Measurements from ENCODE around the gene APOBEC3A. TPM values are rescaled to one million over a fixed set of nuclear protein-coding genes. Genes with fewer than 3 reads are reported as not detected.

APOBEC3A gene
- total RNA-seq, 1 donor from 2014 or later, result 1.0 TPM

GRCh38 chr22:39010946-39011345, 53.5 kb downstream of the APOBEC3A start:
- Histone ChIP-seq H3K36me3 (ENCODE audit: control insufficient read depth, insufficient read depth, low read length) (no peaks in the 10 kb centered on the region), H3K27me3 (ENCODE audit: control insufficient read depth, insufficient read depth, low read length) (no peaks in the 10 kb centered on the region), H3K4me3 (ENCODE audit: low read depth, low read length) (no peak overlapping the region)
- TF ChIP-seq CTCF (IDR thresholded peaks at IDR 0.05; ENCODE audit: insufficient read depth, low read length, poor library complexity, severe bottlenecking), result no peak
- no peak for DNase-seq (ENCODE audit: low read depth)

Other genes with a start within 250 kb of the APOBEC3A start
- 84.5 and 105 TPM in 2 replicates for gene SUN2, start 201.6 kb upstream of the APOBEC3A start, total RNA-seq
- gene DNAL4, start 163.5 kb upstream of the APOBEC3A start, total RNA-seq, result 30.3 and 46.9 TPM in 2 replicates
- gene NPTXR, start 113.6 kb upstream of the APOBEC3A start, total RNA-seq, result 2.4 and 5.4 TPM in 2 replicates
- gene CBX6, start 85.4 kb upstream of the APOBEC3A start, total RNA-seq, result 54.5 and 60.3 TPM in 2 replicates
- gene APOBEC3B, start 24.7 kb downstream of the APOBEC3A start, total RNA-seq, result 15.2 and 21.1 TPM in 2 replicates
- 8.9 and 10.2 TPM in 2 replicates for gene APOBEC3C, start 56.6 kb downstream of the APOBEC3A start, total RNA-seq
- gene APOBEC3D, start 63.5 kb downstream of the APOBEC3A start, total RNA-seq, result 0.84 TPM in 1 of 2 replicates, not detected in the other
- 7.5 and 8.7 TPM in 2 replicates for gene APOBEC3F, start 83.3 kb downstream of the APOBEC3A start, total RNA-seq
- 8.1 and 9.7 TPM in 2 replicates for gene APOBEC3G, start 119.7 kb downstream of the APOBEC3A start, total RNA-seq
- gene APOBEC3H, start 139.6 kb downstream of the APOBEC3A start, total RNA-seq, result not detected in 2 replicates
- 2.9 and 3.1 TPM in 2 replicates for gene CBX7, start 195.1 kb downstream of the APOBEC3A start, total RNA-seq